ENCODE measurements around the gene GASK1A.

GASK1A gene

DNA sequence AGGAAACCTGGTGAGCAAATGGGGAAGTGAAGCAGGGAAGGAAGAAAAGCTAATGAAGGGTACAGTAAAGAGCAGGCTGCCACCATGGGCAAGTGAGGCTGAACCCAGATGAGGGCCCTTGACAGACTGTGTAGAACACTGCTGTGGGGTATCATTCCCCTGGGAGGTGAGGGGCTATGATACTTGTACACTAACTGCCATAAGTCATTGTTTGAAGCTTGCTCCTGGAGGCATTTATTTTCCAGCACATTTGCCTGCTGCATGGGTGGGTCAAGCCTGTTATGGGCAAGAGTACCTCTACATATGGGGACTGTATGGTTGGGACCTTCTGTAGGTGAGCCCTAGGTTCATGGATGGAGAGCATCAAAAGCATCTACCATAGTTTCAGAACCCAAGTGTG is 69.4 kb downstream of the GASK1A start:
- no peak for TF ChIP-seq CTCF (IDR thresholded peaks at IDR 0.05; ENCODE audit: insufficient read depth, low read length, poor library complexity, severe bottlenecking)
- no peak for DNase-seq (ENCODE audit: extremely low read depth, insufficient read length)
- Histone ChIP-seq H3K27me3 (replicated peaks; ENCODE audit: control insufficient read depth, insufficient read depth, low read length) (no peaks in the 10 kb centered on the region), H3K4me3 (replicated peaks; ENCODE audit: low read depth, low read length) (no peak overlapping the region), H3K36me3 (ENCODE audit: control insufficient read depth, insufficient read depth, low read length) (no peaks in the 10 kb centered on the region)

GRCh38 chr3:43053291-43053690 is 74.2 kb downstream of the GASK1A start:
- H3K4me3 ChIP-seq (replicated peaks; ENCODE audit: low read depth, low read length): no peak overlapping the region
- no peaks in the 10 kb centered on the region for H3K27me3 ChIP-seq (replicated peaks; ENCODE audit: control insufficient read depth, insufficient read depth, low read length)
- no peak for TF ChIP-seq CTCF (IDR thresholded peaks at IDR 0.05; ENCODE audit: insufficient read depth, low read length, poor library complexity, severe bottlenecking)
- H3K36me3 ChIP-seq (ENCODE audit: control insufficient read depth, insufficient read depth, low read length): no peaks in the 10 kb centered on the region
- DNase-seq (ENCODE audit: extremely low read depth, insufficient read length): no peak

GRCh38 chr3:43054754-43055153 is 75.6 kb downstream of the GASK1A start:
- Histone ChIP-seq H3K36me3 (ENCODE audit: control insufficient read depth, insufficient read depth, low read length) (no peaks in the 10 kb centered on the region), H3K27me3 (replicated peaks; ENCODE audit: control insufficient read depth, insufficient read depth, low read length) (no peaks in the 10 kb centered on the region), H3K4me3 (replicated peaks; ENCODE audit: low read depth, low read length) (no peak overlapping the region)
- no peak for DNase-seq (ENCODE audit: extremely low read depth, insufficient read length)
- no peak for TF ChIP-seq CTCF (IDR thresholded peaks at IDR 0.05; ENCODE audit: insufficient read depth, low read length, poor library complexity, severe bottlenecking)

GRCh38 chr3:43055393-43055792 is 76.3 kb downstream of the GASK1A start:
- no peaks in the 10 kb centered on the region for H3K36me3 ChIP-seq (ENCODE audit: control insufficient read depth, insufficient read depth, low read length)
- H3K27me3 ChIP-seq (replicated peaks; ENCODE audit: control insufficient read depth, insufficient read depth, low read length): no peaks in the 10 kb centered on the region
- no peak for TF ChIP-seq CTCF (IDR thresholded peaks at IDR 0.05; ENCODE audit: insufficient read depth, low read length, poor library complexity, severe bottlenecking)
- H3K4me3 ChIP-seq (replicated peaks; ENCODE audit: low read depth, low read length): no peak overlapping the region
- DNase-seq (ENCODE audit: extremely low read depth, insufficient read length): no peak

DNA sequence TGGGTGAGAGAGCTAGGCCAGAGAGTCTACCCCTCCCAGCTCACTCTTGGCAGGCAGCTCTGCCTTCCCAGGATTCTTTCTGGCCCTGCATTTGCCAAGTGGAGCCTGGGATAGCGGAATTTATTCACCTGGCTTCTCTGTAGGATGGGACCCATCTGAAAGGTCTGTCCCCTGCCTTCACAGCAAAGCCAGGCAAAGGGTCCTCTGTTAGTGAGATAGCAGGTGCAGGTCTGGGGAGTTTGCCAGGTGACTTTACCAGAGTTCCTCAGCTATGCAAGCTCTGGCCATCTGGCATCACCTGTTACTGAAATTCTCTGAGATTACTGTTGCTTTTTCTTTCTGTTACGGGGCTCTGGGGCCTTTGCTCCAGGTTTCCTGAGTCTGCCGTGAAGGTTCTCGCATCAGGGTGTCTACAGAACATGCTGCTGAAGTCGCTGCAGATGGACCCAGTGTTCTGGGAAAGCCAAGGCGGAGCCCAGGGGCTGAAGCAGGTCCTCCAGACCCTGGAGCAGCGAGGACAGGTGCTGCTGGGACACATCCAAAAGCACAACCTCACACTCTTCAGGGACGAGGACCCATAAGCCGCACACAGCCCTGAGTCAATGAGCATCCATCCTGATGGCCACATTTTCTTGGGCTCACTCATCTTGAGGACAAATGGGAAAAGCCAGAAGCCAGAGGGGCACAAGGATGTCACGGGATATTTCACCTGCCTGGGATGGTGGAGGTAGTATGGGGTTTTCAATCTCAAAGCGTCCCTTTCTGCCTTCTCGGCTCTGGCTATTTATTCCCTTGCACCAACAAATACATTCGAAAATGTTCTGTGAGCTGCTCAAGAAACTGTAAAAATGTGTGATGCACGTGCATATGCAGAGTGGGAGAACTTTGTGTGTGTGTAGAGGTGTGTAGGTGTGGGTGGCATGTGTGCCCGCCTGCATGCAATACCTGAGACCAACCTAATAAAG is 77.0 kb downstream of the GASK1A start:
- no peak overlapping the region for H3K4me3 ChIP-seq (replicated peaks; ENCODE audit: low read depth, low read length)
- H3K36me3 ChIP-seq (ENCODE audit: control insufficient read depth, insufficient read depth, low read length): no peaks in the 10 kb centered on the region
- no peak for DNase-seq (ENCODE audit: extremely low read depth, insufficient read length)
- no peaks in the 10 kb centered on the region for H3K27me3 ChIP-seq (replicated peaks; ENCODE audit: control insufficient read depth, insufficient read depth, low read length)
- TF ChIP-seq CTCF (IDR thresholded peaks at IDR 0.05; ENCODE audit: insufficient read depth, low read length, poor library complexity, severe bottlenecking): no peak
